BJ (cell line): ENCODE measurements around the gene PAN2. TPM values are rescaled to one million over a fixed set of nuclear protein-coding genes. Genes with fewer than 3 reads are reported as not detected.
"Not testable (repeated sequence)": the region's sequence is repeated elsewhere in the genome, so short reads cannot be mapped to it uniquely, and the experiment has no call there.

Source experiments
- CTCF ChIA-PET: fragments of 350-600 bp; formaldehyde crosslinking; extraction: SDS; loops from one replicate; lab custom pipeline; 2021; ENCODE audit warnings: antibody characterized with exemption, inconsistent platforms; lab: Yijun Ruan, JAX
- POLR2A ChIA-PET: fragments of 300-600 bp; sonication (Branson Sonifier 250); formaldehyde crosslinking; extraction: SDS; loops from one replicate; lab custom pipeline; 2021; ENCODE audit warnings: antibody characterized with exemption; lab: Charles Lee
- DNase-seq: peaks from one replicate; pipeline ENCODE4 v3.0.0-alpha.2; 2011; ENCODE audit warnings: low read depth
- H3K27me3 ChIP-seq: 2 replicates; pipeline ENCODE4 v1.6.0; 2011; ENCODE audit warnings: low read length; ENCODE audit not compliant: control insufficient read depth, insufficient read depth
- H3K36me3 ChIP-seq: 2 replicates; pipeline ENCODE4 v1.5.1; 2011; ENCODE audit warnings: low read length; ENCODE audit not compliant: control insufficient read depth, insufficient read depth
- H3K4me3 ChIP-seq: 2 replicates; pipeline ENCODE4 v1.5.1; 2011; ENCODE audit warnings: low read depth, mild to moderate bottlenecking, control low read depth, low read length
- CTCF ChIP-seq: IDR thresholded peaks from 2 replicates; pipeline ENCODE4 v1.5.1; 2011; ENCODE audit warnings: low read depth, mild to moderate bottlenecking, control low read depth, inconsistent platforms, low read length, moderate library complexity; ENCODE audit not compliant: insufficient read depth
- polyA plus RNA-seq: library from polyadenylated mRNA; depleted of rRNA; stranded (reverse); fragments of >200 nt; gene quantifications from 2 replicates; pipeline ENCODE4 v1.2.3, GENCODE V29; 2011

Gene PAN2
- polyA plus RNA-seq, 1 experiment: 32.3 TPM

DNA sequence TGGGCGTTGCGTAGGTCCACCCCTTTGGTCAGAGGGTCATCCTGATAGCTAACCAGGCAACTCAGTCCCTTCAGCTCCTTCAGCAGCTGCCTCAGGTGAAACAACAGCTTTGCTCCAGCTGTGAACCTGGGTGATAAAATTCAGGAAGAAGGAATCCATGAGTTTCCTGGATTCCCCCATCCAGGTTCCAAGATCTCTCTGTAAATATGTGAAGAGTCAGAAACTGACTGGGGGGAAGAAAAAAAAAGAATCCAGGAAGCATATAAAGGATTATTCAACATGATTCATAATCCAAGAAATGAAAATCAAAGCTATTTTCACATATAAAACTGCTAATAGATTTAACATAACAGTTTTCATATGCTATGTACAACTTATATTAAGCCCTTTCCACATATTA, 17.5 kb upstream of the PAN2 start:
- POLR2A ChIA-PET: no interaction called here
- CTCF ChIA-PET: interaction anchor here (1.0 to 1.1 kb wide), 2 partner anchors 9 kb away, joined by 3 read pairs; partner anchors contain the start of gene STAT2
- Histone ChIP-seq H3K4me3 (no peak overlapping the region), H3K36me3 (peaks cover 65% of the 10 kb centered on the region), H3K27me3 (no peaks in the 10 kb centered on the region)
- no peak for DNase-seq
- no peak for TF ChIP-seq CTCF

DNA sequence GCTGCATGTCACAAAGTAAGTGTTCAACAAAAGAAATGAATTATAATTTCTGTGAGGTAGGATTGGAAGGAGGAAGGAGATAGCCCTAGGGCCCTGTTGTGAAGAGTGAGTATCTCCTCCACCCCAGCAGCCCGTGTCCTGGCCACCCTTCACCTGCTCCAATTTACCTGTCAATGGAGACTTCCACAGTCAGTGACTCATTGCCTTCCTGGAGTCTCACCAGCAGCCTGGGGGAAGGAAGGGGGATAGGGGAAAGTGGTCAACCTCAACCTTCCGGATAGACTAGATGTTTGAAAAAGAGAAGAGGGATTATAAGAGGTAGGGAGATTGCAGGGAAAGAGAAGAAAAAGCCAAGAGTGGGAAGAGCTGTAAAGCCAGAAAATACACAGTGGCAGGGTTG, 16.9 kb upstream of the PAN2 start:
- POLR2A ChIA-PET: no interaction called here
- Histone ChIP-seq H3K27me3 (no peaks in the 10 kb centered on the region), H3K36me3 (peaks cover 64% of the 10 kb centered on the region), H3K4me3 (no peak overlapping the region)
- DNase-seq: no peak
- CTCF ChIA-PET: interaction anchor here (1.1 to 1.6 kb wide), 3 partner anchors 9 to 113 kb away, joined by 3 to 5 read pairs (median 4); partner anchors contain the start of gene STAT2
- TF ChIP-seq CTCF: no peak

DNA sequence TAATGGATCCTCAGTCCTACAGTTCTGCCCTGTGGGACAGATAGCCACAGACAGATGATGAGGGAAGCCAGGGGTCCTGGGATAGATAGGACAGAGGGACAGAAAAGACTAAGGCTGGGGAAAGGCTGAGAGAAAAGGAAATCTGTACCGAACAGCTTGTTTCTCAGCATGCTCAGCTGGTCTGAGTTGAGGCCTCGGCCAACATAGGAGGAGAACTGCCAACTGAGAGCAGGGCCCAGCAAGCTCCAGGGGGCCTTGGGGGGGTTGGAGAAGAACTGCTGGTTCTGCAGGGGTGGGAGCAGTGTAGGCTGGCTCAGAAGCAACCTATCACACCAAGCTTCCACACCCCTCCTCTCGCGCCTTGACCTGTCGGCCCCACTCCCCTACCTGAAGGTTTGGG, 15.0 kb upstream of the PAN2 start:
- no peak for TF ChIP-seq CTCF
- Histone ChIP-seq H3K36me3 (peaks cover 50% of the 10 kb centered on the region), H3K27me3 (no peaks in the 10 kb centered on the region), H3K4me3 (no peak overlapping the region)
- ChIA-PET CTCF (interaction anchor here (1.3 to 3.5 kb wide), 4 partner anchors 10 to 159 kb away, joined by 3 to 10 read pairs (median 4); partner anchors contain the start of genes IL23A, SMARCC2 and STAT2), POLR2A (interaction anchor here (0.6 kb wide), 1 partner anchor 100 kb away, joined by 7 read pairs; the partner anchor contains the start of gene TIMELESS)
- no peak for DNase-seq

DNA sequence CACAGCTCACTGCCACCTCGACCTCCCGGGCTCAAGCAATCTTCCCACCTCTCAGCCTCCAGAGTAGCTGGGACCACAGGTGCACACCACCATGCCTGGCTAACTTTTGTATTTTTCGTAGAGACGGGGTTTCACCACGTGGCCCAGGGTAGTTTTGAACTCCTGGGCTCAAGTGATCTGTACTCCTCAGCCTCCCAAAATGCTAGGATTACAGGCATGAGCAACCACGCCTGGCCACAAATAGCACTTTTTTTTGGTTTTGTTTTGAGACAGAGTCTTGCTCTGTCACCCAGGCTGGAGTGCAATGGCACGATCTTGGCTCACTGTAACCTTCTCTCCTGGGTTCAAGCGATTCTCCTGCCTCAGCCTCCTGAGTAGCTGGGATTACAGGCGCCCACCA, 13.5 kb upstream of the PAN2 start:
- H3K4me3 ChIP-seq, DNase-seq, H3K27me3 ChIP-seq: not testable (repeated sequence)
- peaks cover 54% of the 10 kb centered on the region for H3K36me3 ChIP-seq
- ChIA-PET CTCF (interaction anchor here (1.0 to 3.5 kb wide), 2 partner anchors 10 to 12 kb away, joined by 3 to 10 read pairs; partner anchors contain the start of gene STAT2), POLR2A (interaction anchor here (0.6 kb wide), 1 partner anchor 219 kb away, joined by 11 read pairs; the partner anchor contains the start of gene ESYT1)

- Histone ChIP-seq H3K4me3 (no peak overlapping the region), H3K36me3 (peaks cover 53% of the 10 kb centered on the region), H3K27me3 (no peaks in the 10 kb centered on the region)
- ChIA-PET POLR2A (no interaction called here), CTCF (interaction anchor here (0.9 to 3.5 kb wide), 3 partner anchors 12 to 13 kb away, joined by 3 to 10 read pairs (median 4); partner anchors contain the start of genes PAN2 and STAT2)
- no peak for DNase-seq
- no peak for TF ChIP-seq CTCF
Measured at GRCh38 chr12:56346675-56347074, 12.9 kb upstream of the PAN2 start.

GRCh38 chr12:56342290-56342689, 8.5 kb upstream of the PAN2 start:
- POLR2A ChIA-PET, H3K27me3 ChIP-seq, H3K4me3 ChIP-seq, DNase-seq: not testable (repeated sequence)
- H3K36me3 ChIP-seq: peaks cover 27% of the 10 kb centered on the region
- CTCF ChIA-PET: interaction anchor here (0.6 to 1.3 kb wide), 3 partner anchors 10 to 367 kb away, joined by 3 to 5 read pairs (median 3); no protein-coding TSS in a partner anchor
